ENCODE data around the gene CD300A. TPM values are rescaled to one million over a fixed set of nuclear protein-coding genes. Genes with fewer than 3 reads are reported as not detected.

Gene CD300A
- not detected in 5 replicates for total RNA-seq (2022; extraction: Qiagen RNA extraction; ENCODE audit: low read depth)

GRCh38 chr17:74466111-74466827, at the start of gene CD300A:
CD300A (plus strand) TSS chr17:74466634; CDS start chr17:74466704, 70 bp downstream.

GRCh38 chr17:74431568-74432423, 34.6 kb upstream of the CD300A start, which contains the start of gene GPRC5C:
GPRC5C (plus strand) TSS chr17:74432088; CDS start chr17:74439777, 7,689 bp downstream.

GRCh38 chr17:74531231-74531761, 64.9 kb downstream of the CD300A start, which contains the start of gene CD300LB:
CD300LB (minus strand) TSS chr17:74531475; CDS start chr17:74531350, 125 bp downstream.

Other genes starting within 250 kb of the CD300A start
- gene DNAI2, start 192.4 kb upstream of the CD300A start, total RNA-seq (2022; extraction: Qiagen RNA extraction; ENCODE audit: low read depth), result not detected in 5 replicates
- not detected in 5 replicates for gene KIF19, start 140.4 kb upstream of the CD300A start, total RNA-seq (2022; extraction: Qiagen RNA extraction; ENCODE audit: low read depth)
- not detected in 5 replicates for gene BTBD17, start 104.8 kb upstream of the CD300A start, total RNA-seq (2022; extraction: Qiagen RNA extraction; ENCODE audit: low read depth)
- gene GPR142, start 99.1 kb upstream of the CD300A start, total RNA-seq (2022; extraction: Qiagen RNA extraction; ENCODE audit: low read depth), result not detected in 5 replicates
- 34.9 to 72.6 TPM (median 67.0 TPM) in 5 replicates for gene GPRC5C, start 34.5 kb upstream of the CD300A start, total RNA-seq (2022; extraction: Qiagen RNA extraction; ENCODE audit: low read depth)
- 0.11 TPM in 1 of 5 replicates, not detected in the others for gene CD300LB, start 64.8 kb downstream of the CD300A start, total RNA-seq (2022; extraction: Qiagen RNA extraction; ENCODE audit: low read depth)
- 0.13 to 0.38 TPM (median 0.23 TPM) in 4 of 5 replicates, not detected in the other for gene CD300C, start 79.5 kb downstream of the CD300A start, total RNA-seq (2022; extraction: Qiagen RNA extraction; ENCODE audit: low read depth)
- gene CD300H, start 100.9 kb downstream of the CD300A start, total RNA-seq (2022; extraction: Qiagen RNA extraction; ENCODE audit: low read depth), result 0.67 to 1.1 TPM (median 0.93 TPM) in 3 of 5 replicates, not detected in the others
- not detected in 5 replicates for gene CD300LD, start 125.6 kb downstream of the CD300A start, total RNA-seq (2022; extraction: Qiagen RNA extraction; ENCODE audit: low read depth)
- gene CD300E, start 157.1 kb downstream of the CD300A start, total RNA-seq (2022; extraction: Qiagen RNA extraction; ENCODE audit: low read depth), result not detected in 5 replicates
- not detected in 5 replicates for gene CD300LF, start 246.3 kb downstream of the CD300A start, total RNA-seq (2022; extraction: Qiagen RNA extraction; ENCODE audit: low read depth)

Measured in A549 treated with ZK216348 at 1 μM for 4 hours (cell line).